ENCODE data around the gene DCDC2B.
"Not testable (repeated sequence)": the region's sequence is repeated elsewhere in the genome, so short reads cannot be mapped to it uniquely, and the experiment has no call there.

Gene DCDC2B

GRCh38 chr1:32208891-32209328 is at the start of gene DCDC2B:
Gene DCDC2B, plus strand, starts transcription at chr1:32209089. Its CDS starts 5 bp downstream, at chr1:32209094.
- peak; percentile 74 for DNase-seq

DNA sequence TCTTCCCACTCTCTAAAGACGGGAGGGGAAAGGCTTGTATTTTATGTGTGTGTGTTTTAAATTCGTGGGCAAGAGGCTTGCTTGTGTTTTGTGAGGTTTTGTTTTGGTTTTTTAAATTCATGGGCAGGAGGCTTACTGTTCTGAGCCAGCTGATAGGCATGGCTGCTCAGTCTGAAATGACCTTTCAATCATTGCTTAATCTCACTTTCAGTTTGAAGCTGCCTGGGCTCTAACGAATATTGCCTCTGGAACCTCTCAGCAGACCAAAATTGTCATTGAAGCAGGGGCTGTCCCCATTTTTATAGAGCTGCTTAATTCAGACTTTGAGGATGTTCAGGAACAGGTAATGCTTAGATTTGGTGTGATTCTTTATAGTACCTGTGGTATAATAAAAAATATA is 49.7 kb upstream of the DCDC2B start:
- DNase-seq = no peak

- DNase-seq = no peak
Measured at GRCh38 chr1:32163405-32163804, 45.5 kb upstream of the DCDC2B start.

DNA sequence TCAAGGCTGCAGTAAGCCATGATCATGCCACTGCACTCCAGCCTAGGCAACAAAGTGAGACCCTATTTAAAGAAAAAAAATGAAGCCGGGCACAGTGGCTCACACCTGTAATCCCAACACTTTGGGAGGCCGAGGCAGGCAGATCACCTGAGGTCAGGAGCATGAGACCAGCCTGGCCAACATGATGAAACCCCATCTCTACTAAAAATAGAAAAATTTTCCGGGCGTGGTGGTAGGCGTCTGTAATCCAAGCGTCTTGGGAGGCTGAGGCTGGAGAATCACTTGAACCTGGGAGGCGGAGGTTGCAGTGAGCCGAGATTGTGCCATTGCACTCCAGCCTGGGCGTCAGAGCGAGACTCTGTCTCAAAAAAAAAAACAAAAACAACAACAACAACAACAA is 43.3 kb upstream of the DCDC2B start:
- DNase-seq = not testable (repeated sequence)

DNA sequence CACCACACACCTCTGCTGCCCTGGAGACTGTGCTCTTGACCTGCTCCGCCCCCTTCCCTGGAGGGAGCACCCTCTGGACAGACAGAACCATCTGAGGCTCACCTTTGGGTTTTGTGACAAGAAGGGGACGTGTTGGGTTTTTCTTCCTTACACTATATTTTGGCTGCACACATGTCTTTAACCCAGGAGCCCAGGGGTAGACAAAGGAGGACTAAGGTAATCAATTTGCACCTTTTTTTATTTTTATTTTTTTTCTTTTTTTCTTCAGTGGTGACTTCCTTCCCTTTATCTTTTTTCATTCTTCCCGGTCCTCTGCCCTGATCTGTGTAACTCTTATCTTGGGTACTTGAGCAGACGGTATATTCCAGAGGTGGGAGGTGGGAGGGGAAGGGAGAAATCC is 37.9 kb upstream of the DCDC2B start:
- no peak for DNase-seq

GRCh38 chr1:32172621-32173245 is 36.2 kb upstream of the DCDC2B start:
- DNase-seq = no peak

DNA sequence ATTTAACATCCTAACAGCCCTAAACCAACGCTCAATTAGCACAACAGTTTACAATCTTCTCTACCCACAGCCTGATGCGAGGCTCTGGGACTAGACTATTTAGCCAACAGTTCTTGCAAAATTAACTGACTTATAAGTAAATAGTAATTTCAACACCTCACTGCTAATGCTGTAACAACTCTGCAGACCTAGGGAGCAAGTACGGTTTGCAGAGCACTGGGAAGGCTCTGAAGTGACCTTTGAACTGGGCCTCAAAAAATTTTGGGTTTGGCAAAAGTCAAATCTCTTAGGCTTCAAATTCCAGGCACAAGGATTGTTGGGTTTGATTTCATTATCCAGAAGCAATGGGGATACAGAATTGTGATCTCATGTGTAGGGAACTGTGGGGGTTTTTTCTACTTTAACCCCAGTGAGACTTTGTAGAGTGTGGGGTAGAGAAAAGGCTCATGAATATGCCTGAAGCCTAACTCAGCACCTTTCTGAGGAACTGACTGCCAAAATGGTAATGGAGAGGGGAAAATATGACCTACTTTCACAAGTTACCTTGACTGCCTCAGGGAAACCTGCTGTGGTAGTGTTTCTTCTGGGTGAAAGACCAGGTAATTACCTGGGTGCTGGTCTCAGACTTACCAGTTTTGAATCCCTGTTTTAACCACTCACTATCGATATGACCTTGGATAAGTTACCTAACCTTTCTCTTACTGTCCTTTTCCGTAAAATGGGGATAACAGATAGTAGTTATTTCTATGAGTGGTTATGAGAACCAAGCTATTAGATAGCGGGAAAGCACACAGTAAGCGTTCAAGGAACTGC is 30.3 kb upstream of the DCDC2B start:
- DNase-seq = no peak

GRCh38 chr1:32179193-32179442 is 29.8 kb upstream of the DCDC2B start:
- no peak for DNase-seq

DNA sequence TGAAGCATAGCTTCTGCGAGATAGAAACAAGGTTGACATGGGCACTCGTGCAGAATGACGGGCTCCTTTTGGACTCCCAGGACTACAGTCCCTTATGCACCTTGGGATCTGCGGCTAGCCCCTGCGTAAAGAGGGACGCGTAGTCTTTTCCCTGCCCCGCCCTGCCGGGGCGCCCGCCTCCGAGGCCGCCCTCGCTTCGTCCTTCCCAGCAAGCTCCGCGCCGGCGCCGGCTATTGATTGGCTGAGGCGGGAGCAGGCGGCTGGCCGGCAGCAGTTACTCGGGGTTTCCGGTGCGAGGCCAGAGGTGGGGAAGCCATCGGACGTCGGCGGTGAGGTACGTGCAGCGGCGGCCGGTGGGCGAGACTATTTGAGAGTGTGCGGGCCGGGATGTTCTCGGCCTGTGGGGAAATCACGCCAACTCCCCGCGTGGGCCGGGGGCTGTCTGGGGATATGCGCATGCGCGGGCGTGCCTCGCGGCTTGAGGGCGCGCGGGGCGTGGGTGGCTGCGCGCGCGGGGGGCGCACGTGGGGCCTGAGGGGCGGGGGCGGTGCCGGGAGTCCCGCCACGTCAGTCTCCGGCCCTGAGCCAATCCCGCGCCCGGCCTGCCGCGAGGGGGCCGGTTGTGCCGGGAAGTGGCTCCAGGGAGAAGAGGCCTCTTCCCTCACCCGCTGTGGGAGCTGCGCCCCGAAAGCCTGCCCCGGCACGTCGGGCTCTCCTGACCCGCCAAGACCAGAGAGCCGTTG is 29.3 kb upstream of the DCDC2B start, which contains the start of gene TXLNA:
TXLNA (plus strand) TSS at position 233 of the 743 bp plus-strand sequence. CDS start 671 bp downstream, outside the sequence.
- peak; percentile 88 for DNase-seq

GRCh38 chr1:32180186-32181060 is 28.5 kb upstream of the DCDC2B start:
- DNase-seq = peak; percentile 25

GRCh38 chr1:32181065-32181464 is 27.8 kb upstream of the DCDC2B start:
- no peak for DNase-seq

GRCh38 chr1:32181563-32181962 is 27.3 kb upstream of the DCDC2B start:
- DNase-seq = no peak

DNA sequence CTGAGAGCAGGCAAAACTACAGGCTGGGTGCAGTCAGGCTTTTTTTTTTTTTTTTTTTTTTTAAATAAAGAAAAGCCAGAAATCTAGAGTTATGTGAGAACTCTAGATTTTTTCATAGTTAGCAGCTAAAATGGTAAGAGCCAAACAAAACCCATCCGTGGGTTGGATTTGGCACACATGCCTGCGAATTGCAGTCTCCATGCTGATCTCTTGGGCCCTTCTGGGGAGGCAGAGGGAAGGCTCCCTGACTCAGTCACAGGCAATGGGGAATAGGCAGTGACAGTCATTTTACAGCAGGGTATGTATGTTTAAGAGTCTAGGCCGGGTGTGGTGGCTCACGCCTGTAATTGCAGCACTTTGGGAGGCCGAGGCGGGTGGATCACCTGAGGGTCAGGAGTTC is 26.8 kb upstream of the DCDC2B start:
- DNase-seq = no peak

GRCh38 chr1:32184650-32185049 is 24.2 kb upstream of the DCDC2B start:
- DNase-seq = no peak

- DNase-seq = no peak
Measured at GRCh38 chr1:32186077-32186476, 22.8 kb upstream of the DCDC2B start.

- no peak for DNase-seq
Measured at GRCh38 chr1:32186491-32186890, 22.4 kb upstream of the DCDC2B start.

DNA sequence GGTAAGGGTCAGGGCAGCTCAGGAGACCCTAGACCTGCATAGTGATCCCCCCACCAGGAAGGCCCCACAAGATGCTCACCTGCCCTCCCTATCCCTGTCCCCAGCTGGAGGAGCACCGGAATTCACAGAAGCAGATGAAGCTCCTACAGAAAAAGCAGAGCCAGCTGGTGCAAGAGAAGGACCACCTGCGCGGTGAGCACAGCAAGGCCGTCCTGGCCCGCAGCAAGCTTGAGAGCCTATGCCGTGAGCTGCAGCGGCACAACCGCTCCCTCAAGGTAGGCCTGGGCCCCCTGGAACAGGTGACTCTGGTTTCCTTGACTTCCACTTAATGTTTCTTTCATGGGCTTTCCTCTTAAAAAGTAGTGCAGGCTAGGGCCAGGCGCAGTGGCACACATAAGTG is 21.0 kb upstream of the DCDC2B start:
- DNase-seq = no peak

GRCh38 chr1:32192220-32192948 is 16.5 kb upstream of the DCDC2B start:
- no peak for DNase-seq

DNA sequence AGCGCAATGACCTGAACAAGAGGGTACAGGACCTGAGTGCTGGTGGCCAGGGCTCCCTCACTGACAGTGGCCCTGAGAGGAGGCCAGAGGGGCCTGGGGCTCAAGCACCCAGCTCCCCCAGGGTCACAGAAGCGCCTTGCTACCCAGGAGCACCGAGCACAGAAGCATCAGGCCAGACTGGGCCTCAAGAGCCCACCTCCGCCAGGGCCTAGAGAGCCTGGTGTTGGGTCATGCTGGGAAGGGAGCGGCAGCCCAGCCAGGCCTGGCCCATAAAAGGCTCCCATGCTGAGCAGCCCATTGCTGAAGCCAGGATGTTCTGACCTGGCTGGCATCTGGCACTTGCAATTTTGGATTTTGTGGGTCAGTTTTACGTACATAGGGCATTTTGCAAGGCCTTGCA is 13.9 kb upstream of the DCDC2B start:
- no peak for DNase-seq

DNA sequence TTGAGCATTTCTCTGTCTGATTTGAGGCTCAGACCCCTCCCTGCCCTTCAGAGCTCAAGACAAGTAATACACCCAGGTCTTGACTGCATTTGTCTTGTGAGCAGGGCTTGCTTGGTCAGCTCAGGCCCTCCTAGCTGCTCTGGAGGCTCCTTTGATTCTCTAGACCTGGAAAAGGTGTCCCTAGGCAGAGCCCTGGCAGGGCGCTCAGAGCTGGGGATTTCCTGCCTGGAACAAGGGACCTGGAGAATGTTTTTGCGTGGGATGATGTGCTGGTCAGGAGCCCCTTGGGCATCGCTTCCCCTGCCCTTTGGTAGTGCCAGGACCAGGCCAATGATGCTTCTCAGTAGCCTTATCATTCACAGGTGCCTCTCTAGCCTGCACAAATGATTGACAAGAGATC is 13.4 kb upstream of the DCDC2B start:
- DNase-seq = no peak

- no peak for DNase-seq
Measured at GRCh38 chr1:32195972-32196823, 12.7 kb upstream of the DCDC2B start.

Measured in NCI-H146 (cell line).